Fibroblast of lung (primary cell): ENCODE measurements around the gene GNGT1. TPM values are rescaled to one million over a fixed set of nuclear protein-coding genes. Genes with fewer than 3 reads are reported as not detected.

ENCODE experiments used
- DNase-seq, 2 donors: peaks; one replicate each; pipeline versions ENCODE4 v3.0.0 to v3.0.0-alpha.2; 2010; ENCODE audit warnings: low read depth in 2 of 2
- H2AFZ ChIP-seq: 2 replicates; pipeline ENCODE4 v1.5.1; 2012; ENCODE audit warnings: low read length, control low read depth, inconsistent platforms
- H3K27ac ChIP-seq: 2 replicates; pipeline ENCODE4 v1.5.1; 2011; ENCODE audit warnings: low read length, control low read depth; ENCODE audit not compliant: insufficient read depth
- H3K27me3 ChIP-seq: 2 replicates; pipeline ENCODE4 v1.5.1; 2011; ENCODE audit warnings: mild to moderate bottlenecking, low read length; ENCODE audit not compliant: control insufficient read depth, insufficient read depth
- H3K36me3 ChIP-seq: 2 replicates; pipeline ENCODE4 v1.5.1; 2011; ENCODE audit warnings: low read length; ENCODE audit not compliant: control insufficient read depth, insufficient read depth
- H3K4me1 ChIP-seq: 2 replicates; pipeline ENCODE4 v1.5.1; 2011; ENCODE audit warnings: low read length; ENCODE audit not compliant: control insufficient read depth, insufficient read depth; ENCODE audit errors: extremely low read depth
- H3K4me2 ChIP-seq: 2 replicates; pipeline ENCODE4 v1.5.1; 2011; ENCODE audit warnings: low read length, control low read depth; ENCODE audit not compliant: insufficient read depth; ENCODE audit errors: extremely low read depth
- H3K4me3 ChIP-seq, 4 experiments: fragments of 200-600 bp in 1 of 4; sonication (generic) in 1 of 4; replicated peaks in 1 of 4; 2 replicates each; pipeline ENCODE4 v1.5.1; 2011 to 2016; ENCODE audit warnings: low read length in 4 of 4, low read depth in 3 of 4, mild to moderate bottlenecking in 3 of 4, control low read depth in 2 of 4, inconsistent platforms in 1 of 4, mixed read lengths in 1 of 4; ENCODE audit not compliant: insufficient read depth in 1 of 4; ENCODE audit errors: control extremely low read depth in 1 of 4
- H3K79me2 ChIP-seq: 2 replicates; pipeline ENCODE4 v1.5.1; 2012; ENCODE audit warnings: mild to moderate bottlenecking, low read length, inconsistent platforms; ENCODE audit not compliant: control insufficient read depth, insufficient read depth
- H3K9ac ChIP-seq: 2 replicates; pipeline ENCODE4 v1.5.1; 2011; ENCODE audit warnings: mild to moderate bottlenecking, low read length, control low read depth; ENCODE audit not compliant: insufficient read depth
- H3K9me3 ChIP-seq: 2 replicates; pipeline ENCODE4 v1.5.1; 2012; ENCODE audit warnings: low read depth, low read length; ENCODE audit not compliant: control insufficient read depth, insufficient read depth
- H4K20me1 ChIP-seq: 2 replicates; pipeline ENCODE4 v1.5.1; 2011; ENCODE audit warnings: low read length; ENCODE audit not compliant: control insufficient read depth, insufficient read depth; ENCODE audit errors: extremely low read depth
- EZH2 ChIP-seq: IDR thresholded peaks from 2 replicates; pipeline ENCODE4 v1.5.1; 2012; ENCODE audit warnings: low read length, control low read depth, mild to moderate bottlenecking; ENCODE audit errors: missing control alignments
- polyA plus RNA-seq, 2 donors: library from polyadenylated mRNA; depleted of rRNA in 1 of 2; stranded (reverse) in 1 of 2; unstranded in 1 of 2; fragments of >200 nt; gene quantifications; 2 replicates each; pipeline ENCODE4 v1.2.1, GENCODE V29; 2011 to 2012; ENCODE audit warnings: missing spikeins in 1 of 2
- total RNA-seq: library from RNA; depleted of rRNA; stranded (reverse); fragments of >200 nt; gene quantifications from 2 replicates; pipeline ENCODE4 v1.2.1, GENCODE V29; 2014
- TF ChIP-seq, protein P1 (sequence below), 2 donors: IDR thresholded peaks in 1 of 2; conservative IDR thresholded peaks in 1 of 2; 1 replicate in 1 of 2; 2 replicates in 1 of 2; pipeline ENCODE4 v1.5.1; 2011 to 2012; ENCODE audit warnings: low read length in 2 of 2, control low read depth in 1 of 2, inconsistent platforms in 1 of 2, low read depth in 1 of 2, mild to moderate bottlenecking in 1 of 2

Gene GNGT1
- total and polyA plus RNA-seq, 2 donors (not counting 1 experiment from before 2014, with no cell fraction given): not detected

DNA sequence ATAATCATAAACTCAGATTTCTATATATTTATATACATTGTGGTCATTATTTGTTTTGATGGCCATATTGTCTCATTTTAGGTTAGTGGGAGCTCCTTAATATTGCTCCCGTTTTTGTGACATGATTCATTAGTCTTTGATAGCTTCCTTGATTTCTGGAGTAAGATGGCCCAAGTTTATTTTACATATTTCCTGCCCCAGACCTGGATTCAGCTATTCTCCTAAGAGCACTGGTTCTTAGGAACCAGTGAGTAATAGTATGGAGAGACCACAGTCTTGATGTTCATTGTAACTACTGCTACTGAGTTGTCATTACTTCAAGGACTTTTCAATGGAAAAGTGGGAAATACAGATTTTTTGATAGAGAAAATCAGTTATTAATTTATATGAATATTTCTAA is 21.8 kb upstream of the GNGT1 start:
- no peak overlapping the region for H3K4me3 ChIP-seq
- no peaks in the 10 kb centered on the region for H4K20me1 ChIP-seq
- no peaks in the 10 kb centered on the region for H3K36me3 ChIP-seq
- H3K9ac ChIP-seq: no peak overlapping the region
- peaks cover under 1% of the 10 kb centered on the region for H3K4me1 ChIP-seq
- H3K27me3 ChIP-seq: no peaks in the 10 kb centered on the region
- no peak for TF ChIP-seq EZH2
- no peak overlapping the region for H2AFZ ChIP-seq
- H3K9me3 ChIP-seq: no peaks in the 10 kb centered on the region
- no peak overlapping the region for H3K27ac ChIP-seq
- H3K4me2 ChIP-seq: no peak overlapping the region
- no peak for DNase-seq
- no peaks in the 10 kb centered on the region for H3K79me2 ChIP-seq

DNA sequence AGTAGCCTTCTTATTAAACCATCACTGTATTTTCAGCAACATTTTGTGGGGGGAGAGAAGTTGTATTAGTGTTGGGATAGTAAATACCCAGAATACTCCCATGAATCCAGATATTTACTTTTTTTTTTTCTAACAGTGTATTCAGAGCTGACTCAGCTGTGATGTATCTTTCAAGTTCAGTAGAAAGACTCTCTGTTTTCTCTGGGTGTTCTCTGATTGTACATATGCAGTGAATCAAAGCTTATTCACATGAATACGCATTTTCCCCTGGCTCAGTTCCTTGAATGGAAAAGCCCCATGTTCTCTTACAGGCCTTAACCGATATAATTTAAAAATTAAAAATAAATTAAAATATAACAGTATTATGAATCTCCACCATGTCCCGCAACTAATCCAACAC is 17.1 kb upstream of the GNGT1 start:
- Histone ChIP-seq H3K4me1 (peaks cover 2% of the 10 kb centered on the region), H4K20me1 (no peaks in the 10 kb centered on the region), H3K9me3 (no peaks in the 10 kb centered on the region), H3K36me3 (no peaks in the 10 kb centered on the region), H3K4me2 (no peak overlapping the region), H2AFZ (no peak overlapping the region), H3K27ac (no peak overlapping the region), H3K79me2 (no peaks in the 10 kb centered on the region), H3K9ac (no peak overlapping the region), H3K27me3 (no peaks in the 10 kb centered on the region), H3K4me3 (peak overlapping the region in 1 of 4 experiments; percentile 68)
- DNase-seq: peak; percentile 71 to 79
- TF ChIP-seq, protein P1, sequence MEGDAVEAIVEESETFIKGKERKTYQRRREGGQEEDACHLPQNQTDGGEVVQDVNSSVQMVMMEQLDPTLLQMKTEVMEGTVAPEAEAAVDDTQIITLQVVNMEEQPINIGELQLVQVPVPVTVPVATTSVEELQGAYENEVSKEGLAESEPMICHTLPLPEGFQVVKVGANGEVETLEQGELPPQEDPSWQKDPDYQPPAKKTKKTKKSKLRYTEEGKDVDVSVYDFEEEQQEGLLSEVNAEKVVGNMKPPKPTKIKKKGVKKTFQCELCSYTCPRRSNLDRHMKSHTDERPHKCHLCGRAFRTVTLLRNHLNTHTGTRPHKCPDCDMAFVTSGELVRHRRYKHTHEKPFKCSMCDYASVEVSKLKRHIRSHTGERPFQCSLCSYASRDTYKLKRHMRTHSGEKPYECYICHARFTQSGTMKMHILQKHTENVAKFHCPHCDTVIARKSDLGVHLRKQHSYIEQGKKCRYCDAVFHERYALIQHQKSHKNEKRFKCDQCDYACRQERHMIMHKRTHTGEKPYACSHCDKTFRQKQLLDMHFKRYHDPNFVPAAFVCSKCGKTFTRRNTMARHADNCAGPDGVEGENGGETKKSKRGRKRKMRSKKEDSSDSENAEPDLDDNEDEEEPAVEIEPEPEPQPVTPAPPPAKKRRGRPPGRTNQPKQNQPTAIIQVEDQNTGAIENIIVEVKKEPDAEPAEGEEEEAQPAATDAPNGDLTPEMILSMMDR (conservative IDR thresholded peaks at IDR 0.05 in 1 of 2, IDR thresholded peaks at IDR 0.05 in 1 of 2; ENCODE audit: low read depth in 1 of 2, low read length in 2 of 2): no peak
- no peak for TF ChIP-seq EZH2

DNA sequence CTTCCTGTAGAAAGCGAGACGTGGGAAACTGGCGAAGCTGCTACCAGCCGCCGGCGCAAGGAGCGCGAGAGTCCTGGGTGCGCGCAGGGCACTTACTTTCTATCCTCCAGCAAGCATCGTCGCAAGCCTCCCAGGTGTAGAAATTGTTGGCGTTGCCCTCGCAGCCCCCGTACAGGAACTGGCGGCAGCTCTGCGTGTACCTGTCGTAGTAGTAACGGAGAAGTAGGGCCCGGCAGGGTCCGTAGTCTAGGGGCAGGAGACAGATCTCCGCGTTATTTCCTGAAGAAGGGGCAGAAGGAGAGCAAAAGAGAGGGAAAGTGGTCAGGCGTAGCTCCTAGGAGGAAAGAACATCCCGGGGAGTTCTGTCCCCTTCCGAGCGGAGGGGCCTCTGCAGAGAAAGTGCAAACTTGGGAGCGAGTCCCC is 16.3 kb upstream of the GNGT1 start:
- H4K20me1 ChIP-seq: no peaks in the 10 kb centered on the region
- peak; percentile 60 to 74 for DNase-seq
- no peaks in the 10 kb centered on the region for H3K36me3 ChIP-seq
- no peaks in the 10 kb centered on the region for H3K9me3 ChIP-seq
- H3K9ac ChIP-seq: peak overlapping the region; percentile 46
- no peaks in the 10 kb centered on the region for H3K79me2 ChIP-seq
- TF ChIP-seq EZH2: no peak
- TF ChIP-seq, protein P1 (conservative IDR thresholded peaks at IDR 0.05 in 1 of 2, IDR thresholded peaks at IDR 0.05 in 1 of 2; ENCODE audit: low read depth in 1 of 2, low read length in 2 of 2): no peak
- H3K27me3 ChIP-seq: no peaks in the 10 kb centered on the region
- H2AFZ ChIP-seq: peak overlapping the region; percentile 88
- peak overlapping the region; percentile 64 to 75 (median 70) for H3K4me3 ChIP-seq
- peaks cover 2% of the 10 kb centered on the region for H3K4me1 ChIP-seq
- peak overlapping the region; percentile 19 for H3K27ac ChIP-seq
- peak overlapping the region; percentile 94 for H3K4me2 ChIP-seq
